K562 (cell line): ENCODE results near the gene FKBP2. TPM values are rescaled to one million over a fixed set of nuclear protein-coding genes. Genes with fewer than 3 reads are reported as not detected.

Source experiments
- ATAC-seq: fragments of 200-7000 bp; cut with Tn5 transposase; 3 replicates; pipeline ENCODE4 v1.9.1; 2020; ENCODE audit warnings: moderate library complexity
- BruUV-seq: library from RNA; stranded (reverse); fragments of 400-500 nt; replicated peaks from 2 replicates; lab custom pipeline; 2021; lab: Mats Ljungman, UMichigan
- CTCF ChIA-PET: fragments of 300-600 bp; formaldehyde crosslinking; extraction: SDS; loops from one replicate; lab custom pipeline; 2021; ENCODE audit warnings: low intra/inter-chr PET ratio; lab: Yijun Ruan, JAX
- POLR2A ChIA-PET: fragments of 300-600, 350-650 bp; sonication (Branson Sonifier 250); formaldehyde crosslinking; extraction: SDS; loops from one replicate; lab custom pipeline; 2021; ENCODE audit warnings: antibody characterized with exemption, inconsistent platforms; lab: Yijun Ruan, JAX
- DNase-seq, 4 experiments: peaks; one replicate each; pipeline versions ENCODE4 v3.0.0 to v3.0.0-alpha.2; 2011 to 2018; ENCODE audit warnings: low spot score in 3 of 4, mixed read lengths in 3 of 4; ENCODE audit errors: extremely low read depth in 1 of 4
- FAIRE-seq: peaks from 2 replicates; lab custom pipeline; 2011; peaks lifted over from hg19 to GRCh38; lab: Jason Lieb, UNC
- H2AFZ ChIP-seq: 2 replicates; pipeline ENCODE4 v1.6.0; 2011; ENCODE audit warnings: low read depth, low read length, control low read depth, inconsistent platforms
- H3K27ac ChIP-seq: fragments of 200-600 bp; 3 replicates; pipeline ENCODE4 v1.8.0; 2011; ENCODE audit warnings: low read depth, mild to moderate bottlenecking, control low read depth, inconsistent platforms, low read length, moderate library complexity, mixed read lengths; ENCODE audit errors: extremely low read depth
- H3K27me3 ChIP-seq, 2 experiments: fragments of 300-600 bp in 1 of 2; 2 replicates in 1 of 2; 3 replicates in 1 of 2; pipeline versions ENCODE4 v1.6.0 to v1.8.0; 2011; ENCODE audit warnings: inconsistent platforms in 2 of 2, low read length in 2 of 2, mild to moderate bottlenecking in 1 of 2, mixed read lengths in 1 of 2, moderate library complexity in 1 of 2; ENCODE audit not compliant: control insufficient read depth in 2 of 2, insufficient read depth in 2 of 2
- H3K36me3 ChIP-seq: fragments of 300-600 bp; 3 replicates; pipeline ENCODE4 v1.8.0; 2011; ENCODE audit warnings: mild to moderate bottlenecking, low read length, inconsistent platforms; ENCODE audit not compliant: control insufficient read depth, insufficient read depth
- H3K4me1 ChIP-seq, 2 experiments: fragments of 200-600 bp in 1 of 2; replicated peaks in 1 of 2; 2 replicates in 1 of 2; 3 replicates in 1 of 2; pipeline versions ENCODE4 v1.5.1 to v1.8.0; 2011; ENCODE audit warnings: inconsistent platforms in 2 of 2, low read length in 2 of 2, mild to moderate bottlenecking in 1 of 2, mixed read lengths in 1 of 2, moderate library complexity in 1 of 2; ENCODE audit not compliant: control insufficient read depth in 2 of 2, insufficient read depth in 2 of 2
- H3K4me2 ChIP-seq: 2 replicates; pipeline ENCODE4 v1.6.1; 2011; ENCODE audit warnings: low read length, control low read depth, inconsistent platforms, mixed read lengths; ENCODE audit not compliant: insufficient read depth
- H3K4me3 ChIP-seq: fragments of 200-600 bp; sonication (generic), shearing (Covaris generic); 2 replicates; pipeline ENCODE4 v1.5.1; 2016; ENCODE audit warnings: control low read depth, inconsistent platforms
- H3K79me2 ChIP-seq: fragments of 200-600 bp; 3 replicates; pipeline ENCODE4 v1.8.0; 2011; ENCODE audit warnings: low read length, inconsistent platforms; ENCODE audit not compliant: control insufficient read depth, insufficient read depth
- H3K9ac ChIP-seq, 2 experiments: 2 replicates each; pipeline versions ENCODE4 v1.6.0 to v1.6.1; 2011; ENCODE audit warnings: low read depth in 2 of 2, low read length in 2 of 2, control low read depth in 1 of 2, inconsistent platforms in 1 of 2, mild to moderate bottlenecking in 1 of 2, mixed read lengths in 1 of 2; ENCODE audit not compliant: insufficient read depth in 1 of 2
- H3K9me1 ChIP-seq: one replicate; pipeline ENCODE4 v1.6.0; 2011; ENCODE audit warnings: inconsistent platforms, mild to moderate bottlenecking, low read length, moderate library complexity; ENCODE audit not compliant: control insufficient read depth, insufficient read depth
- H3K9me3 ChIP-seq: replicated peaks from 2 replicates; pipeline ENCODE4 v1.5.1; 2011; ENCODE audit warnings: low read depth, low read length, inconsistent platforms; ENCODE audit not compliant: control insufficient read depth, insufficient read depth
- H4K20me1 ChIP-seq: replicated peaks from 2 replicates; pipeline ENCODE4 v1.6.1; 2011; ENCODE audit warnings: low read length, inconsistent platforms, mixed read lengths; ENCODE audit not compliant: control insufficient read depth, insufficient read depth
- CHD4 ChIP-seq: fragments of 200-600 bp; sonication (generic); IDR thresholded peaks from 3 replicates; pipeline ENCODE4 v1.6.1; 2012; ENCODE audit warnings: low read depth, mild to moderate bottlenecking, mixed read lengths, low read length, inconsistent platforms; ENCODE audit not compliant: insufficient read depth, insufficient replicate concordance, poor library complexity, severe bottlenecking
- CTBP1 ChIP-seq: fragments of 450-650 bp; IDR thresholded peaks from 2 replicates; pipeline ENCODE4 v1.6.1; 2016; ENCODE audit warnings: borderline replicate concordance
- GATA2 ChIP-seq: sonication (generic); formaldehyde crosslinking; IDR thresholded peaks from 2 replicates; pipeline ENCODE4 v1.4.0; 2020; ENCODE audit warnings: mild to moderate bottlenecking, missing genetic modification reagents
- KAT8 ChIP-seq: fragments of 450-650 bp; IDR thresholded peaks from 2 replicates; pipeline ENCODE4 v1.6.1; 2016; ENCODE audit warnings: low read depth, mild to moderate bottlenecking
- MCM5 ChIP-seq: fragments of 450-650 bp; IDR thresholded peaks from 2 replicates; pipeline ENCODE4 v1.6.1; 2016; ENCODE audit warnings: low read depth
- MECOM ChIP-seq: fragments of 250-450 bp; sonication (Bioruptor Pico); IDR thresholded peaks from 2 replicates; pipeline ENCODE4 v1.8.0; 2022; ENCODE audit warnings: inconsistent platforms
- MEF2D ChIP-seq: conservative IDR thresholded peaks from 2 replicates; pipeline ENCODE4 v1.6.1; 2016; ENCODE audit warnings: low read depth, missing genetic modification characterization, missing compliant biosample characterization
- NR2C2 ChIP-seq, 2 experiments: fragments of 200-800 bp in 1 of 2; sonication (Bioruptor generic) in 1 of 2; sonication (generic) in 1 of 2; formaldehyde crosslinking in 1 of 2; IDR thresholded peaks; 2 replicates each; pipeline versions ENCODE4 v1.6.1 to v1.8.0; 2016 to 2022; ENCODE audit warnings: mild to moderate bottlenecking in 1 of 2, missing compliant biosample characterization in 1 of 2, missing genetic modification characterization in 1 of 2, missing genetic modification reagents in 1 of 2
- PHTF2 ChIP-seq: fragments of 250-450 bp; sonication (Bioruptor Pico); IDR thresholded peaks from 2 replicates; pipeline ENCODE4 v1.5.0; 2021; ENCODE audit warnings: mild to moderate bottlenecking
- POLR2A ChIP-seq: fragments of 450-650 bp; conservative IDR thresholded peaks from 2 replicates; pipeline ENCODE4 v1.6.1; 2016
- POLR2B ChIP-seq: fragments of 450-650 bp; IDR thresholded peaks from 2 replicates; pipeline ENCODE4 v1.6.1; 2018; ENCODE audit warnings: low read depth; ENCODE audit not compliant: partially characterized antibody
- ZBTB11 ChIP-seq, 3 experiments: fragments of 200-800 bp in 1 of 3; fragments of 250-450 bp in 1 of 3; fragments of 450-650 bp in 1 of 3; sonication (Bioruptor Pico) in 1 of 3; sonication (Bioruptor generic) in 1 of 3; formaldehyde crosslinking in 1 of 3; IDR thresholded peaks; 2 replicates each; pipeline versions ENCODE4 v1.6.1 to v1.8.0; 2016 to 2022; ENCODE audit warnings: mild to moderate bottlenecking in 2 of 3, missing genetic modification characterization in 2 of 3, missing compliant biosample characterization in 1 of 3, moderate library complexity in 1 of 3
- ZNF175 ChIP-seq: fragments of 200-800 bp; sonication (Bioruptor generic); IDR thresholded peaks from 2 replicates; pipeline ENCODE4 v1.6.1; 2016; ENCODE audit warnings: low read depth, mild to moderate bottlenecking, missing genetic modification characterization, missing compliant biosample characterization
- ZNF584 ChIP-seq: fragments of 200-800 bp; sonication (Bioruptor generic); IDR thresholded peaks from 2 replicates; pipeline ENCODE4 v1.6.1; 2016; ENCODE audit warnings: low read depth, mild to moderate bottlenecking, missing genetic modification characterization, missing compliant biosample characterization
- WGBS: fragments of 100-300 bp; shearing (Covaris generic); methylation state at CpG from one replicate; pipeline ENCODE4 v1.1.6; 2016; ENCODE audit warnings: low coverage, mixed read lengths; ENCODE audit not compliant: insufficient coverage; ENCODE audit errors: missing lambda C conversion rate; 5-methylcytosine and 5-hydroxymethylcytosine counted together
- in situ Hi-C: fragments of 300-500 bp; cut with MboI; formaldehyde crosslinking; loops from 4 replicates; pipeline ENCODE4 v1.15.0; 2018; ENCODE audit warnings: inconsistent platforms, mixed read lengths
- intact Hi-C: fragments of 100-400 bp; cut with micrococcal nuclease; formaldehyde crosslinking; loops from 2 replicates; pipeline ENCODE4 v1.14.2; 2022
- polyA plus RNA-seq, 8 experiments: library from polyadenylated mRNA; depleted of rRNA in 4 of 8; stranded (reverse) in 5 of 8; unstranded in 3 of 8; fragments of >200 nt; fragmentation: Nextera tagmentation in 2 of 8; fragmentation: Illumina TruSeq in 1 of 8; extraction: Ambion mirVana in 2 of 8; extraction: Trizol in 1 of 8; gene quantifications; 2 replicates each; pipeline versions ENCODE4 v1.2.1 to v1.2.3, GENCODE V29; 2011 to 2014; ENCODE audit warnings: inconsistent platforms in 1 of 8, missing spikeins in 1 of 8
- total RNA-seq, 7 experiments: library from RNA; depleted of rRNA in 6 of 7; stranded (reverse); fragments of >200 nt in 6 of 7; fragmentation: Illumina TruSeq in 2 of 7; extraction: Trizol in 2 of 7; gene quantifications; 2 replicates each; pipeline versions ENCODE4 v1.2.1 to v1.2.3, GENCODE V29; 2011 to 2021; ENCODE audit warnings: low replicate concordance in 1 of 7

The FKBP2 gene
- total and polyA plus RNA-seq, 9 of the 15 experiments (the other 6 are each of a cell fraction or from before 2014, with no cell fraction given): 3.5 to 151 (median 58.1) TPM

- BruUV-seq: no TSS peak
- TF ChIP-seq ZBTB11 (CRISPR knock-in tag; IDR thresholded peaks at IDR 0.05) (no peak), MECOM (no peak), PHTF2 (CRISPR knock-in tag) (no peak), MCM5 (no peak), NR2C2 (CRISPR knock-in tag; IDR thresholded peaks at IDR 0.05) (no peak), NR2C2 (tag; IDR thresholded peaks at IDR 0.05) (no peak), KAT8 (no peak), POLR2A (no peak), CTBP1 (peak; percentile 35; the same call in 1 of the 2 replicates), ZNF175 (CRISPR knock-in tag) (no peak; the same call in 1 of the 2 replicates), CHD4 (peak; percentile 67), MEF2D (tag) (no peak), ZNF584 (no peak), GATA2 (CRISPR knock-in tag) (peak; percentile 50; the same call in 1 of the 2 replicates), POLR2B (no peak)
Observed at GRCh38 chr11:64268025-64268892, 27.4 kb downstream of the FKBP2 start.

More at GRCh38 chr11:64268025-64268892, 27.4 kb downstream of the FKBP2 start:
- Histone ChIP-seq H3K4me2 (peak overlapping the region; percentile 92), H4K20me1 (no peaks in the 10 kb centered on the region), H3K36me3 (peaks cover 49% of the 10 kb centered on the region), H3K27ac (peak overlapping the region; percentile 96), H3K9me3 (no peaks in the 10 kb centered on the region), H3K9me1 (peaks cover 3% of the 10 kb centered on the region), H3K27me3 (no peaks in the 10 kb centered on the region), H3K4me3 (peak overlapping the region; percentile 60), H2AFZ (no peak overlapping the region; the same call in 1 of the 2 replicates), H3K9ac (peak overlapping the region; percentile 89 to 99), H3K4me1 (peaks cover 28 to 59% of the 10 kb centered on the region in 2 experiments), H3K79me2 (peaks cover 36% of the 10 kb centered on the region)
- in situ Hi-C loops (no loop called here), intact Hi-C loops (loop anchor here (2.0 kb wide), 1 partner anchor 21 kb away; the partner anchor contains the start of gene PPP1R14B)
- ChIA-PET POLR2A (interaction anchor here (0.6 to 5.7 kb wide), 15 partner anchors 8 to 74 kb away, joined by 3 to 58 read pairs (median 4); partner anchors contain the start of genes BAD, CATSPERZ, ESRRA and FERMT3), CTCF (interaction anchor here (2.6 kb wide), 1 partner anchor 64 kb away, joined by 11 read pairs; no protein-coding TSS in a partner anchor)
- FAIRE-seq (no peak), ATAC-seq (no peak), DNase-seq (peak in 2 of 4 experiments; percentile 41 to 47)
- WGBS: 31% methylated on average over 21 of the region's 23 CpGs
